ENCODE measurements around the gene XRN1.

- no peak for TF ChIP-seq CTCF (IDR thresholded peaks at IDR 0.05)
- no peak for TF ChIP-seq EZH2 (IDR thresholded peaks at IDR 0.05; ENCODE audit: borderline replicate concordance, insufficient read depth, low read depth, low read length, poor library complexity, severe bottlenecking)
These were observed 3.5 kb downstream of the XRN1 start for GRCh38 chr3:142444343-142444742.
